Stimulated activated CD8-positive, alpha-beta memory T cell treated with anti-CD3 and anti-CD28 coated beads, Interleukin-12 subunit alpha, Interleukin-12 subunit beta, amount 100 ng/mL, for 4 hours (primary cell): ENCODE data around the gene SYN1.
"Not testable (repeated sequence)": the region's sequence is repeated elsewhere in the genome, so short reads cannot be mapped to it uniquely, and the experiment has no call there.

Experiments used
- DNase-seq: peaks from one replicate; pipeline ENCODE4 v3.0.0-alpha.2; 2020; ENCODE audit warnings: low read depth

SYN1 gene

GRCh38 chrX:47633689-47634590 is 14.3 kb upstream of the SYN1 start:
- DNase-seq = no peak

GRCh38 chrX:47632666-47633065 is 13.0 kb upstream of the SYN1 start:
- no peak for DNase-seq

- no peak for DNase-seq
These were observed 12.0 kb upstream of the SYN1 start for GRCh38 chrX:47631676-47632075.

GRCh38 chrX:47629419-47630200 is 10.0 kb upstream of the SYN1 start, which contains the start of gene CFP:
Gene CFP (minus strand): TSS chrX:47629930. CDS start chrX:47629844, 86 bp downstream.
- no peak for DNase-seq

- DNase-seq = no peak
These were observed 9.3 kb upstream of the SYN1 start for GRCh38 chrX:47628982-47629381.

GRCh38 chrX:47625365-47625764 is 5.7 kb upstream of the SYN1 start:
- DNase-seq = no peak

- no peak for DNase-seq
These were observed 3.9 kb upstream of the SYN1 start for GRCh38 chrX:47623540-47624027.

- no peak for DNase-seq
These were observed 2.2 kb upstream of the SYN1 start for GRCh38 chrX:47621851-47622250.

- DNase-seq = no peak
These were observed 637 bp upstream of the SYN1 start for GRCh38 chrX:47620303-47620685.

- no peak for DNase-seq
These were observed 653 bp downstream of the SYN1 start for GRCh38 chrX:47618923-47619485.

GRCh38 chrX:47614618-47615017 is 5.0 kb downstream of the SYN1 start:
- no peak for DNase-seq

GRCh38 chrX:47613082-47613481 is 6.6 kb downstream of the SYN1 start:
- DNase-seq = no peak

GRCh38 chrX:47612418-47612817 is 7.2 kb downstream of the SYN1 start:
- no peak for DNase-seq

GRCh38 chrX:47611926-47612325 is 7.7 kb downstream of the SYN1 start:
- DNase-seq = no peak

- DNase-seq = no peak
These were observed 8.2 kb downstream of the SYN1 start for GRCh38 chrX:47611489-47611888.

- DNase-seq = no peak
These were observed 9.1 kb downstream of the SYN1 start for GRCh38 chrX:47610511-47610910.

GRCh38 chrX:47608130-47608810 is 11.4 kb downstream of the SYN1 start:
- DNase-seq = no peak

GRCh38 chrX:47607091-47607490 is 12.6 kb downstream of the SYN1 start:
- no peak for DNase-seq

- DNase-seq = no peak
These were observed 14.6 kb downstream of the SYN1 start for GRCh38 chrX:47605024-47605423.

- not testable (repeated sequence) for DNase-seq
These were observed 16.5 kb downstream of the SYN1 start for GRCh38 chrX:47603125-47603524.

- DNase-seq = no peak
These were observed 22.4 kb downstream of the SYN1 start for GRCh38 chrX:47597222-47597621.

- no peak for DNase-seq
These were observed 23.4 kb downstream of the SYN1 start for GRCh38 chrX:47596256-47596655.
